GM12878 (cell line): ENCODE data around the gene PIP4K2A. TPM values are rescaled to one million over a fixed set of nuclear protein-coding genes. Genes with fewer than 3 reads are reported as not detected.

Source experiments
- ATAC-seq: fragments of 200-7000 bp; cut with Tn5 transposase; 3 replicates; pipeline ENCODE4 v1.9.1; 2020; ENCODE audit warnings: mild to moderate bottlenecking, moderate library complexity
- BruUV-seq: library from RNA; stranded (reverse); fragments of 400-500 nt; replicated peaks from 2 replicates; lab custom pipeline; 2021; lab: Mats Ljungman, UMichigan
- CTCF ChIA-PET: fragments of 300-600 bp; sonication (Branson Sonifier 250); formaldehyde crosslinking; extraction: SDS; loops from one replicate; lab custom pipeline; 2021; ENCODE audit warnings: inconsistent platforms; lab: Yijun Ruan, JAX
- POLR2A ChIA-PET: fragments of 350-600 bp; formaldehyde crosslinking; extraction: SDS; loops from one replicate; lab custom pipeline; 2021; ENCODE audit warnings: inconsistent platforms; lab: Charles Lee
- RAD21 ChIA-PET: fragments of 300-600 bp; sonication (Branson Sonifier 250); formaldehyde crosslinking; loops from one replicate; lab custom pipeline; 2023; ENCODE audit warnings: antibody characterized with exemption; ENCODE audit not compliant: unreplicated experiment; lab: Charles Lee
- SMC1A ChIA-PET: fragments of 300-600 bp; sonication (Branson Sonifier 250); formaldehyde crosslinking; loops from one replicate; lab custom pipeline; 2023; ENCODE audit not compliant: unreplicated experiment, uncharacterized antibody; lab: Charles Lee
- DNase-seq: peaks from one replicate; pipeline ENCODE4 v3.0.0-alpha.2; 2011; ENCODE audit warnings: low read depth, low spot score
- FAIRE-seq: peaks from 3 replicates; lab custom pipeline; 2011; peaks lifted over from hg19 to GRCh38; lab: Jason Lieb, UNC
- H2AFZ ChIP-seq: 2 replicates; pipeline ENCODE4 v1.6.0; 2011; ENCODE audit warnings: low read depth, low read length, control low read depth; ENCODE audit not compliant: control insufficient read depth
- H3K27ac ChIP-seq: 2 replicates; pipeline ENCODE4 v1.5.1; 2011; ENCODE audit warnings: control low read depth; ENCODE audit not compliant: control insufficient read depth, insufficient read depth
- H3K27me3 ChIP-seq, 2 experiments: replicated peaks in 1 of 2; 2 replicates each; pipeline versions ENCODE4 v1.6.0 to v1.6.1; 2011; ENCODE audit warnings: low read length in 1 of 2; ENCODE audit not compliant: control insufficient read depth in 2 of 2, insufficient read depth in 2 of 2
- H3K36me3 ChIP-seq, 2 experiments: 2 replicates each; pipeline ENCODE4 v1.5.1; 2011; ENCODE audit warnings: low read length in 1 of 2; ENCODE audit not compliant: control insufficient read depth in 2 of 2, insufficient read depth in 2 of 2
- H3K4me1 ChIP-seq: 2 replicates; pipeline ENCODE4 v1.6.1; 2011; ENCODE audit warnings: mild to moderate bottlenecking, low read length, moderate library complexity, mixed read lengths; ENCODE audit not compliant: control insufficient read depth, insufficient read depth
- H3K4me2 ChIP-seq: 2 replicates; pipeline ENCODE4 v1.6.0; 2011; ENCODE audit warnings: control low read depth; ENCODE audit not compliant: control insufficient read depth, insufficient read depth
- H3K4me3 ChIP-seq: fragments of 200-600 bp; sonication (generic); 2 replicates; pipeline ENCODE4 v1.5.1; 2016
- H3K79me2 ChIP-seq: 2 replicates; pipeline ENCODE4 v1.6.0; 2011; ENCODE audit warnings: low read length; ENCODE audit not compliant: control insufficient read depth, insufficient read depth
- H3K9ac ChIP-seq: 2 replicates; pipeline ENCODE4 v1.8.0; 2011; ENCODE audit warnings: low read length, control low read depth, mixed read lengths; ENCODE audit not compliant: control insufficient read depth, insufficient read depth
- H3K9me3 ChIP-seq: replicated peaks from 3 replicates; pipeline ENCODE4 v1.5.1; 2011; ENCODE audit warnings: mild to moderate bottlenecking, low read length; ENCODE audit not compliant: control insufficient read depth, insufficient read depth
- H4K20me1 ChIP-seq: 2 replicates; pipeline ENCODE4 v1.6.0; 2011; ENCODE audit not compliant: control insufficient read depth, insufficient read depth
- CHD2 ChIP-seq: IDR thresholded peaks from 2 replicates; pipeline ENCODE4 v1.6.1; 2011; ENCODE audit warnings: low read depth, low read length, improper control_type of control experiment, borderline replicate concordance
- CREM ChIP-seq: IDR thresholded peaks from 2 replicates; pipeline ENCODE4 v1.6.1; 2014; ENCODE audit warnings: antibody characterized with exemption, low read depth
- ETV6 ChIP-seq, 2 experiments: fragments of 450-650 bp in 1 of 2; IDR thresholded peaks in 1 of 2; conservative IDR thresholded peaks in 1 of 2; 2 replicates each; pipeline ENCODE4 v1.6.1; 2014; ENCODE audit warnings: antibody characterized with exemption in 1 of 2, borderline replicate concordance in 1 of 2, low read depth in 1 of 2, mild to moderate bottlenecking in 1 of 2, moderate library complexity in 1 of 2
- IKZF2 ChIP-seq, 2 experiments: fragments of 450-650 bp; IDR thresholded peaks; 2 replicates each; pipeline ENCODE4 v1.6.1; 2017; ENCODE audit warnings: mild to moderate bottlenecking in 2 of 2, moderate library complexity in 2 of 2
- NR2C1 ChIP-seq: fragments of 450-650 bp; IDR thresholded peaks from 2 replicates; pipeline ENCODE4 v1.6.1; 2017; ENCODE audit warnings: antibody characterized with exemption, mild to moderate bottlenecking, moderate library complexity
- NR2C2 ChIP-seq: IDR thresholded peaks from 2 replicates; pipeline ENCODE4 v1.6.1; 2011; ENCODE audit warnings: borderline replicate concordance, low read depth; ENCODE audit not compliant: control insufficient read depth, insufficient read length
- RAD51 ChIP-seq: fragments of 450-650 bp; IDR thresholded peaks from 2 replicates; pipeline ENCODE4 v1.6.1; 2016; ENCODE audit warnings: moderate library complexity, mild to moderate bottlenecking, inconsistent platforms
- SKIL ChIP-seq: fragments of 450-650 bp; IDR thresholded peaks from 2 replicates; pipeline ENCODE4 v1.6.1; 2017; ENCODE audit warnings: mild to moderate bottlenecking, low read depth, inconsistent platforms; ENCODE audit not compliant: poor library complexity, severe bottlenecking
- SMAD5 ChIP-seq: IDR thresholded peaks from 2 replicates; pipeline ENCODE4 v1.6.1; 2016; ENCODE audit warnings: antibody characterized with exemption, low read depth
- SREBF2 ChIP-seq: IDR thresholded peaks from 2 replicates; pipeline ENCODE4 v1.6.1; 2012; ENCODE audit warnings: mild to moderate bottlenecking, low read length
- SUPT20H ChIP-seq: IDR thresholded peaks from 2 replicates; pipeline ENCODE4 v1.6.1; 2011; ENCODE audit warnings: low read depth, mild to moderate bottlenecking, low read length, moderate library complexity, borderline replicate concordance; ENCODE audit not compliant: control insufficient read depth
- ZNF687 ChIP-seq: fragments of 450-650 bp; IDR thresholded peaks from 2 replicates; pipeline ENCODE4 v1.6.1; 2017; ENCODE audit warnings: mild to moderate bottlenecking, moderate library complexity
- WGBS: methylation state at CpG from one replicate; pipeline ENCODE4 v1.1.6; 2016; ENCODE audit warnings: low lambda C conversion rate; ENCODE audit not compliant: insufficient replicate concordance, insufficient coverage; ENCODE audit errors: missing lambda C conversion rate; 5-methylcytosine and 5-hydroxymethylcytosine counted together
- in situ Hi-C: fragments of 300-500 bp; cut with MboI; formaldehyde crosslinking; loops from 9 replicates; pipeline ENCODE4 v1.14.3; 2018; ENCODE audit warnings: mixed read lengths
- intact Hi-C: fragments of 100-400 bp; cut with micrococcal nuclease; formaldehyde crosslinking; loops from one replicate; pipeline ENCODE4 v1.14.2; 2022; ENCODE audit not compliant: unreplicated experiment
- polyA plus RNA-seq, 11 experiments: library from polyadenylated mRNA; depleted of rRNA in 4 of 11; unstranded in 6 of 11; stranded (reverse) in 5 of 11; fragments of >200 nt; fragmentation: Nextera tagmentation in 4 of 11; fragmentation: Illumina TruSeq in 1 of 11; extraction: Ambion mirVana in 4 of 11; extraction: Trizol in 1 of 11; gene quantifications; 1 replicate in 1 of 11; 2 replicates in 10 of 11; pipeline versions ENCODE4 v1.2.1 to v1.2.3, GENCODE V29; 2011 to 2016; ENCODE audit warnings: inconsistent platforms in 2 of 11, missing spikeins in 2 of 11, low read depth in 1 of 11
- total RNA-seq, 4 experiments: library from RNA; depleted of rRNA in 3 of 4; stranded (reverse); fragments of >200 nt in 3 of 4; fragmentation: Illumina TruSeq in 1 of 4; extraction: Trizol in 1 of 4; gene quantifications; 2 replicates each; pipeline versions ENCODE4 v1.2.1 to v1.2.3, GENCODE V29; 2013 to 2021

The PIP4K2A gene
- total and polyA plus RNA-seq, 10 of the 15 experiments (the other 5 are each of a cell fraction or from before 2014, with no cell fraction given) = 54.3 to 139 (median 84.4) TPM

- no peak for FAIRE-seq
- no peak for ATAC-seq
Observed at GRCh38 chr10:22561909-22562308, 152.5 kb downstream of the PIP4K2A start.

More at GRCh38 chr10:22561909-22562308, 152.5 kb downstream of the PIP4K2A start:
- ChIA-PET CTCF (no interaction called here), SMC1A (interaction anchor here (0.6 kb wide), 1 partner anchor 9 kb away, joined by 3 read pairs; no protein-coding TSS in a partner anchor), POLR2A (no interaction called here), RAD21 (no interaction called here)
- no TSS peak for BruUV-seq
- Histone ChIP-seq H3K4me1 (no peaks in the 10 kb centered on the region), H3K9me3 (no peaks in the 10 kb centered on the region), H3K27me3 (no peaks in the 10 kb centered on the region), H4K20me1 (no peaks in the 10 kb centered on the region), H3K27ac (no peak overlapping the region), H3K4me3 (no peak overlapping the region), H3K36me3 (peaks cover 5 to 25% of the 10 kb centered on the region in 2 experiments; a peak in 3 of 4 replicates), H3K9ac (no peak overlapping the region), H3K79me2 (no peaks in the 10 kb centered on the region), H2AFZ (no peak overlapping the region), H3K4me2 (no peak overlapping the region)
- no peak for DNase-seq
- intact Hi-C loops = no loop called here
- in situ Hi-C loops = no loop called here
- no peak for TF ChIP-seq SMAD5
- TF ChIP-seq SREBF2 = no peak
- no peak for TF ChIP-seq CREM
- no peak for TF ChIP-seq ZNF687
- TF ChIP-seq CHD2 = no peak
- no peak for TF ChIP-seq SKIL
- TF ChIP-seq NR2C1 = no peak
- no peak for TF ChIP-seq NR2C2
- no peak for TF ChIP-seq RAD51
- no peak for TF ChIP-seq SUPT20H
- no peak for TF ChIP-seq ETV6 (conservative IDR thresholded peaks at IDR 0.05 in 1 of 2, IDR thresholded peaks at IDR 0.05 in 1 of 2; ENCODE audit: borderline replicate concordance in 1 of 2, low read depth in 1 of 2)
- no peak for TF ChIP-seq IKZF2 (IDR thresholded peaks at IDR 0.05)
- 98% methylated on average over 5 of the region's 5 CpGs for WGBS
